Prostate gland (tissue), 2 donors: ENCODE results near the gene DUOXA2.

Source experiments
- CTCF ChIP-seq, 4 experiments: fragments of 200-600 bp in 2 of 4; fragments of 450-650 bp in 2 of 4; sonication (generic) in 2 of 4; IDR thresholded peaks; 1 replicate in 3 of 4; 2 replicates in 1 of 4; pipeline ENCODE4 v1.5.1; 2016 to 2019; ENCODE audit warnings: antibody characterized with exemption in 4 of 4, mild to moderate bottlenecking in 2 of 4, moderate library complexity in 2 of 4
- POLR2A ChIP-seq: fragments of 450-650 bp; IDR thresholded peaks from one replicate; pipeline ENCODE4 v1.6.1; 2016; ENCODE audit warnings: antibody characterized with exemption, mild to moderate bottlenecking

- TF ChIP-seq CTCF (IDR thresholded peaks at IDR 0.05): no peak
- no peak for TF ChIP-seq POLR2A
Observed at GRCh38 chr15:45163508-45163856, 49.4 kb downstream of the DUOXA2 start.
